GM18498 (cell line): ENCODE results near the gene TNS1.

Experiments
- ATAC-seq: cut with Tn5 transposase; IDR thresholded peaks from one replicate; pipeline ENCODE4 v1.9.1; 2021; ENCODE audit warnings: mild to moderate bottlenecking, moderate library complexity; ENCODE audit not compliant: unreplicated experiment

The TNS1 gene

GRCh38 chr2:217880891-217881290 is 121.9 kb downstream of the TNS1 start:
- ATAC-seq, result no peak

DNA sequence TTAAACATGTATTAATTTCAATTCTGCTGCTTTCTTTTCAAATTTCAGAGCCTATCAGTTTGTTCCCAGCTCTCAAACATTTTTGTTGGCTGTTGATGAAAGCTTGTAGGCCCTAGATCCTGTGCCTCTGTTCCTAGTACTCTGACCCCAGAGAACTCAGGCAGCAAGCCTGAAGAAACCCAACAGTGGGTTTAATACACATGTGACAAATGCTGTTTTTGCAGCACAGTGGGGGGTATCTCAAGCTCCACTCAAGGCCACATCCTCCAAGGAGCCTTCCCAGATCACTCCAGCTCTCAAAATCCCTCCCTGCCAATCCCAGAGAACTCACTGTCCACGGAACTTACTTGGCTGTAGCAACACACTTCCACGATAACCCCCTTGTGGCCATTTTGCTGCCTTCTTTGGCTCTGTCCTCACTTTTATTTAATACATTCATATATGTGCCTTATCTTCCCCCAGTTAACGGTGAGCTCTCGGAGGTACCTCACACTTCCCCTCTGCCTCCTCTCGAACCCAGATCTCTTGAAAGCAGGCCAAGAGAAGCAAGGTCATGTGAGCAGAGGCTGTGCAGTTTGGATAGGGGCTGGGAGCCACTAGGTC is 122.4 kb downstream of the TNS1 start:
- ATAC-seq, result no peak

DNA sequence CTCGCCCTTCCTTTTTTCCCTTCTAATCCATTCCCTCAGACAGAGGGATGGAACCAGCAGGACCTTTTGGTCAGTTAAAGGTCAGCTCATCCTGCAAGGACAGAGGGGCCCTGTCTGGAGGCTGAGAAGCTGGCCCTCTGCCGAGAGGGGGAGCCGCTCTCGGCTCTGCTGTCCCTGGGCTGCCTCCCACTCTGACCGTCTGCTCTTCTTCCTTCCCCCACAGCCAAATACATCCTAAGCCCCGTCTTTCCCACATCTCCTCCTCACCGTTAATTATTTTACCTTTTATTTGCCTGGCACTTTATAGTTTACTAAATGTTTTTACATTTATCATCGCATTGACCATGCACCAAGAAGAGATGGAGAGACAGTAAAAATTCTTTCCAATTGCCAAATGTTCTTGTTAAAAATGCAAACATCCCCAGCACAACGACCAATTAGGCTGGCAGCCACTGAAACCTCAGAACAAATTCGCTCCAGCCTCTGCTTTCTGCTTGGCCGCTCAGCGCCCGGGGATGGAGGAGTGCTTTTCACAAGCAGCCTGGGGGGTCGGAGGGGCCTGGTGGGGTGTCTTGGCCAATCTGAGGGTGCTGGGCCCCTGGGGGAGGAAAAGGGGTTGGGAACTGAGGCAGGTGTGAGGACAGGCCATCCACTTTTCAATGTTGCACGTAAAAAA is 123.7 kb downstream of the TNS1 start:
- ATAC-seq, result no peak

DNA sequence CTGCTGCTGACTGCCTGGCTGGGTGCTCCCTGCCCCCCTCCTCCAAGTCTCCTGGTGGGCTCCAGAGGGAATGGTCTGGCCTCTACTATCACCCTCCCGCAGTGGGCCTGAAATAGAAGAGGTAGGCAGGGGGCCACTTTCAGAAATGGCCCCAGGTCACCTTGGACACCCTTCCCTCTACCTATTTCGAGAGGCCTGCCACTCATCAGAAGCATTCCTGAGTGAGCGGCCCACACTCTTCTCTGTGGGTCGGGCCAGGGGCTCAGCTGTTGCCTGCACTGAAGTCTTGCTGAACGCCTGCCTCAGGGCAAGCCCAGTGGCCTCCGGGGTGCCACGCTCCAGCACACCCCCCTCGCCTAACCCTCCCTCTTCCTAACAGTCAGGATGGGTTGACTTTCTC is 124.9 kb downstream of the TNS1 start:
- ATAC-seq, result no peak

- ATAC-seq, result no peak
Observed at GRCh38 chr2:217876253-217876570, 126.6 kb downstream of the TNS1 start.

GRCh38 chr2:217875556-217876252 is 127.1 kb downstream of the TNS1 start:
- no peak for ATAC-seq

- no peak for ATAC-seq
Observed at GRCh38 chr2:217875138-217875537, 127.7 kb downstream of the TNS1 start.

DNA sequence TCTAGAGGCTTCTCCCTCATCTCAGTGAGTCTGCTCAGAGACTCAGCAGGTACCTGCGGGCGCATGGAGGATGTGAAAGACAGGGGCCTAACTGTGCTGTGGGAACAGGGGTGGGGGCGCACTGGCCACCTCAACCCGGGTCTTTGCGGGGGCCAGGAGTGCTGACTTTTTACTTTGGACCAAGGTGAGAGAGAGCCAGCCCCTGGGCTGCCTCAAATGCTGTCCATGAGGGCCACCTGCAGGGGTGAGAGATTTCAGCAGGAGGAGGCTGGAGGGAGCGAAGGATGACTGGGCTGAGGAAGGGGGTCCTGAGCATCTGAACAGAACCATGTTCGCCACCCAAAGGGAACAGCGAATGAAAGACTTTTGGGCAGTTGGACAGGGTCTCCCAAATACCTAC is 129.4 kb downstream of the TNS1 start:
- ATAC-seq, result no peak

- no peak for ATAC-seq
Observed at GRCh38 chr2:217872319-217872718, 130.5 kb downstream of the TNS1 start.

- no peak for ATAC-seq
Observed at GRCh38 chr2:217870528-217871011, 132.2 kb downstream of the TNS1 start.

DNA sequence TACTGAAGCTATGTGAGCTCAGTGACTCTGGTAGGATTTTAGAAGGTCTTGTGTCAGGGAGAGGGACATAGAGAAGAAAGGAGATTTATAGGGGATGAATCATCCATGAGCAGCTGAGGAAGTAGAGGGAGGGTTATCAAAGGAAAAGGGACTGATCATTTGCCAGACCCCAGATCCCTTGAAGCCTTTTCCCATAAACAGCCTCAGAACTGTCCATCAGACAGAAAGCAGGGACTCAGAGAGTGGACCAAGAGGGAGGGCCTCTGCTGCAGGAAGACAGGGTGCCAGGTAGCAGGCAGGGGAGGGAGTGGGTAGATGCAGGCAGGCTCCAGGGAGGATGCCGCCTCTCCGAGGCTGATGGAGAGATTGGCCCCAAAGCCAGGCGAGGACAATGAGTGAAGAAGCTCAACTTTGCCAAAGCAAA is 133.9 kb downstream of the TNS1 start:
- ATAC-seq, result no peak

- ATAC-seq, result no peak
Observed at GRCh38 chr2:217868265-217868892, 134.4 kb downstream of the TNS1 start.

- ATAC-seq, result no peak
Observed at GRCh38 chr2:217866457-217866856, 136.3 kb downstream of the TNS1 start.

GRCh38 chr2:217864963-217865772 is 137.6 kb downstream of the TNS1 start:
- ATAC-seq, result peak; percentile 55

- ATAC-seq, result no peak
Observed at GRCh38 chr2:217863883-217864282, 138.9 kb downstream of the TNS1 start.

GRCh38 chr2:217861334-217861877 is 141.4 kb downstream of the TNS1 start:
- no peak for ATAC-seq

DNA sequence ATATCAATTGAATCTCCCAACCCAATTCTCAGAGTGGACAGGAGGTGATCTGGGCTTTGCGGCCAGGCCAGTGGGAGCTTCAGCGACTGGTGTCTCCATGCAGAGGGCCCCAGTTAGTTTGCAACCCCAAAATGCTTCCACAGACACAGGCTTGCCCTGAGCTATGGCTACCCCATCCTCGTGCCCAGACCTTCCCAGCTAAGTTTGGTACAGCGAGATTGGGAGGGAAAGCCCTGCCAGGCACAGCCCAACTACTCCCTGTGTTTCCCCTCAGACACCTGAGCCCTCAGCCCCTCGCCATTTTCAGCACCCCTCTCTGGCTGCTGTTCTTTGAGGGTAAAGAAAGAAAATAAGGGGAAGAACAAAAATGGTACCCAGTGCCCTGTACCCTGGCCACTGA is 142.9 kb downstream of the TNS1 start:
- ATAC-seq, result no peak

DNA sequence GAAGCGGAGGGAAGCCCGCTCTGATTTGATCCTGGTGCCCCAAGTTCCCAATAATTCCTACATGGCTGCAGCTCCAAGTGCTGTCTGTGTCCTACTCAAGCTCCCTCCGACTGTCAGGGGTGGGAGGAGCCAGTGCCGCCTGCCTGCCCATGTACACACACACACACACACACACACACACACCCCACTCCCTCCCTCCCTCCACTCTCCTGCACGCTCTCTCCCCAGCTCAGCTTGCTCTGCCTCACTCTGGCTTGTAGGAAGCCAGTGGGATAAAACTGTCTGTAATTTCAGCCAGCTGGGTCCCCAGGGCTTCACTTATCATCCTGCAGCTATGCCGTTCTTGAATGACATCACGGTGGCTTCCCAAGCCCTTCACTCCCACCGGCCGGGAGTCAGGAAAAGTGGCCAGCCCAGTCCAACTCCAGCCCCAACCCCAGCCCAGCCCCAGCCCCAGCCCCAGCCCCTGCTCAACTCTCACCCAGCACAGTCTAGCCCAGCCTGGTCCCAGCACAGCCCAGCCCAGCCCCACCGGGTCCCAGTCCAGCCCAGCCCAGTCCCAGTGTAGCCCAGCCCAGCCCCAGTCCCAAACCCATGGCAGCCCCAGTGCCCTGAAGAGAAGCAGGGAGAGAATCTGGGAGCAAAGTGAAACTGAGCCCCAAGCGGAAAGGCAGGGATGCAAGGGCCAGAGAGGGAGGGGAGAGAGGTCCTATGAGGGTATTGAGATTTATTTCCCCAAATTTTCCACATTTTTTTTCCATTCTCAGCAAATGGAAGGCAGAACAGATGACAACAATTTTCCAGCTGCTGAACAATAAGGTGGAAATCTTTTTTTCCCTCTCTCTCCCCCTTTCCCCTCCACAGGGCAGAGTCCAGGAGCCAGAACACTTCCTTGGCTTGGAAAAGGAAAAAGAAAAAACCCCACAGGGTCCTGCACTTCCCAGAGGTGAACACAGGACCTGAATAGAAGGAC is 144.0 kb downstream of the TNS1 start:
- no peak for ATAC-seq
